Measurements from ENCODE around the gene PRKD3.

PRKD3 gene

GRCh38 chr2:37343537-37344434, 19.2 kb upstream of the PRKD3 start:
- no peak for DNase-seq (ENCODE audit: low read depth)

DNA sequence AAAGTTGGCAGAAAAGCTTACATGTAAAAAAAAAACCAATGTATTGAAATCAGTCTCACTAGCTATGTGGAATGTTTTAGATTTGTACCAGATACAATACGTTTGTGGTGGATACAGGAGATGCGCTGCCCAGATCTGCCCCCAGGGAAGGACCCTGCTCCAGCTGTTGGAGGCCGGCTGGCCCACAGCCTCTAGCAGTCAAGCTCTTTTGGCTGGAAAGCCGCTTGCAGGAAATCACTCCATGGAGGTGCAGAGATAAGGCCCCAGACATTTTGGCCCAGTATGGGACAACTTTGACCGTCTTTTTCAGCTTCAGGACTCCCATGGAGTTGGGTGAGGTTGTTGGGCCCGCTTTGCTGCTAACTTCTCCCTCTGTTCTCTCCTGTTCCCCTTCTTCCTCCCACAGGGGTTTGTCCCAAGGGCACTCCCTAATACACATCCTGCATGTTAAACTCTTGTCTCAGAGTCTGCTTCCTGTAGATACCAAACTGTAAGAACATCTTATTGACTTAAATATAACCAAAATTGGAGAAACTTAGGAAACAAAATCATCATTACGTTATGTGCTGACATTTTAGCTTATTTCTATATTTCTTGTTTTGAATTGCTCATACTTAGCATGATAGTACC, 18.1 kb upstream of the PRKD3 start:
- no peak for DNase-seq (ENCODE audit: low read depth)

DNA sequence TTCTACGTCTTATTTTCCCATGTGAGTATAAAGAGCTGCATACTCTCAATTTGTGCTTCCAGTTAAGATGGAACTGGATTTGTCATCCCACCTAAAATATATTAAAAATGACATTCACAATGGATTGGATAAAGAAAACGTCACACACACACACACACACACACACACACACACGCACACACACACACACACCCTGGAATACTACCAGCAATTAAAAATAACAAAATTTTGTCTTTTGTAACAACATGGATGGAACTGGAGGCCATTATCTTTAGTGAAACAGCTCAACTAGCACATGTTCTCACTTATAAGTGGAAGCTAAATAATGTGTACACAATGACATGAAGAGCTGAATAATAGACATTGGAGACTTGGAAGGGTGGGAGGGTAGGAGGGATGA, 16.0 kb upstream of the PRKD3 start:
- DNase-seq (ENCODE audit: low read depth) = no peak

- DNase-seq (ENCODE audit: low read depth) = no peak
Observed at GRCh38 chr2:37338933-37339332, 14.3 kb upstream of the PRKD3 start.

DNA sequence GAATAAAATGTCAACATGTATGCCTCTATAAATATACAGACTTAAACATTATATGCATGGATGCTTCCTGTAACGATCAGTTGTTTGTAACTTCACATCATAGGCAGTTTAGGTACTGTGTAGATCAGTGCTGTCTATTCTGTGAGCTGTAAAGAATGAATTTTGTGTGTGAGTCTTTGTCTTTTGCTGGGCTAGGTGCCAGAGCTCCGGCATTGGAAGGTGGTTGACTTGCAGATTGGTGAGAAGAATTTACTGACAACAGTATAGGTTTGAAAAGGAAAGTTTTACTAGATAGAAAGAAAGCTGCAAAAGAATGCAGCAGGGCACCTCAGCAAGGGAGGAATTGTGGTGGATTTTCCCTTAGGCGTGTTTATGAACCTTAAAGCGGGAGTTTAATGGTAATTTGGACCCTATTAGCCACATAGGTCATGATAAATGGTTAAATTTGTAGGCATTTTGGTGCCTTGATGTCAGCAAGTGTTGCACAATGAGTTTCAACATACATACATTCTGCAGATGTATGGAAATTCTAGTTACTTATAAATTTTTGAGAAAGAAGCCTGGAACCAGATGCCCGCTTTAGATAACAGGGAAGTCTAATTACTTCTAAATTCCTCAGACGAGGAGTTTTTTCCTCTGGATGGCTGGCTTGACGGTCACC, 13.1 kb upstream of the PRKD3 start:
- no peak for DNase-seq (ENCODE audit: low read depth)

DNA sequence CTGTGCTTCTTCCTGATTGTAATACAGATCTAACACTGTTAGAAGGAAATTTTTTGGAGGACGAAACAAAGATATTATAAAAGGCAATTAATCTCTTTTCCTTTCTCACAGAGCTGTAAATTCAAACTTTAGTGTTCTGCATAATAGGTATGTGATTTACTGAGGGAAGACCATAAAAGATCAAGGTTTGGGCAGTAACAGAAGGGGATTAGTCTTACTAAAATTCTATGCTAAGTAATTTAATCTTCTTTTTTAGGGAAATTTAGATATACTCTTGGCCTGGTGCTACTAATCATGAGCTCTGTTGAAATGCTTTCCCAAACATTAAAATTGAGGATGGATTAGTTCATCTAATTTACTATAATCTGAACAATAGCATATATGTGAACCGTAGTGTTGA, 11.0 kb upstream of the PRKD3 start:
- no peak for DNase-seq (ENCODE audit: low read depth)

GRCh38 chr2:37333256-37333655, 8.6 kb upstream of the PRKD3 start:
- no peak for DNase-seq (ENCODE audit: low read depth)

DNA sequence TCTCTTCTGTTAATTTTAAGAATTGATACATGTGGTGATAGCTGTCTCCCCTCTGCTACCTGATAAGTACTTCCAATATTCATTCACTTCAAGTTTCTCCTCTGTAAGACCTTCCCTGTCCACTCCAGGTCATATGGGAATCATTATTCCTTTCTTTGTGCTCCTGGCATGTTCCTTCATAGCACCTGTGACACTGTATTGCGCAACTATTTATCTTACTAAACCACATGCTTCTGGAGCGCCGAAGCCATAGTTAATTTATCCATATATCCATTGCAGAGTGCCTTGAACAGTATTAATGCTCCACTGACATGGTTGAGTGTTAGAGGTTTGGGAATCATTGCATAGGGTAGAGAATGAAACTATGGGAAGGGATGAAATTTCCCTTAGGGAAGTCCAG, 7.9 kb upstream of the PRKD3 start:
- DNase-seq (ENCODE audit: low read depth) = no peak

DNA sequence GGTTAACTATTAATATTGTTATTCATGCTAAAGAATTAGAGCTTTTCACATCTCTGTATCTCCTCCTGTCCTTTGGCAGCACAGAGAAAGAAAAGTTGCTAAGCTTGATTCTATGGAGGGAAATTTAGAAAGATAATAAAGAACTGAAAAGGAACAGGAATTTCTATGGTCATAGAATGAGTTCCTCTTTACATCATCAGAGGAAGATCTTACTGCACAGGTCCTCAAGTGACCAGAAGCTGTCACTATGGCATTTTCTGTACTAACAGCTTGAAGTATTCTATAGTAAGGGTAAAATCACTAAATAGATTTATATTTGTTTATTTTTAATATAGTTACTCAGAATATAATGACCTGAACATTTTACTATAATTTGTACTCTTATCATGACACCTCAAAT, 6.0 kb upstream of the PRKD3 start:
- DNase-seq (ENCODE audit: low read depth) = no peak

DNA sequence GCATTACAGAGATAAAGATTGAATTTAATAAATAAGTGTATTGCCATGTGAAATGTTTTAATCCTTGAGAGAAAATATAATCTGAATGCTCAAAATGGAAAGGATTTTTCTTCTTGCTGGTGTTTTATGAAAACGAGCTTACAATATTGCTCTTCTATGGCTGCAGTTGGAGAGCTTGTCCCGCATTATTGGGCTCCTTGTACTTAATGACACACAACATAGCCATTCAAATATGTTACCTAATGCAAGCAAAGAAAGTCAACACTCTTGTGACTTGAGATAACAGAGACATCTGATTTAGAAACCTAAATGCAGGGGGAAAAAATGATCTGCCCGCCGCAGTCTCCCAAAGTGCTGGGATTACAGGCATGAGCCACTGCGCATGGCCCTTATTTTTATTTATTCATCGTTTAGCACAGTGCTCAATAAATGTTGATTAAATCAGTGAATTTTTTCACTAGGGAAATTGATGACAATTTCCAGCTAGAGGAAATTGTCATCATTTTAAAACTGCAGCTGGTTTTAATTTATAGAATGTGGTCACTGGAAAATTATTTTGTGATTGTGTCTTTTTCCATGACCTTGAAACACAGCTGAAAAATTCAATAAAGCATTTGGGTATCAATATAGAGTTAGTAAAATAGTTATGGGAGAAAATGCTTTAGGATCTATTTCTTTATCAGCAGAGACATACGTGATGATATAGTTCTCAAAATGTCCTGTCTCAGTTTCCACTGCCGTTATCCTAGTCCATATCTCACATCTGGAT, 2.4 kb upstream of the PRKD3 start:
- DNase-seq (ENCODE audit: low read depth) = no peak

GRCh38 chr2:37326285-37326684, 1.7 kb upstream of the PRKD3 start:
- no peak for DNase-seq (ENCODE audit: low read depth)

- DNase-seq (ENCODE audit: low read depth) = no peak
Observed at GRCh38 chr2:37325625-37326071, 1.0 kb upstream of the PRKD3 start.

- DNase-seq (ENCODE audit: low read depth) = no peak
Observed at GRCh38 chr2:37324536-37324785, 172 bp downstream of the PRKD3 start.

DNA sequence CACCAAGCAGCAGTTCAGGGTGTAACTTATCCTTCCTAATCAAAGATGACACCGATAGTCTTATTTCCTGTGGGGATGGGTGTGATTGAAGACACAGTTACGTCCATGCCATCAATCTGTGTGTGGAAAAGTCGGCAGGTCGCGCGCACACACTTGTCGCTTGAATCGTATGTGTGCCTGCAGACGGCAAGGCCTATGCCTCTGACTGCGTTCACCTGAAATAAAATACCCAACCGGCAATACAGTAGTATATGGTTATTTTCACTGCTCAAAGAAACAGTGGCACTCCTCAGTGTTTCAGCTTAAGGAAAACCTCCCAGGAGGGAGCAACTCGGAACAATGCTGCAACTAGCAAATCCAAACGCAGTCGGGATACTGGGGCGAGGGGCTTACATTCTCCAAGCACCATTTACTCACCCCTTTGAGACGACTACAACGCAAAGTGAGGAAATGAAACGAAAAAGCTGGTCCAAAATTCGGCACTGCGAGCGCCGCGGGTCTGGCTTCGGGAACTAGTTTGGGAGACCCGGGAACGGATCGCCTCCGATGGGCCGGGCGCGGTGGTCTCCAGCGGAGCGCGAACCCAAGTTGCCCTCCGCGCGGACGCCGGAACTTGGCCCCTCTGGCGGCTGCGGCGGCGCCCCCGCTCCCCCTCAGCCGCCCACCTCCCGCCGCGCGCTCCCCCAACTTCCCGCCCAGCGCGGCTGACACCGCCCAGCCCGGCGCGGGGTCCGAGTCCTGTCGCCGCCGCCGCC, 675 bp downstream of the PRKD3 start:
- peak; percentile 9 for DNase-seq (ENCODE audit: low read depth)

- no peak for DNase-seq (ENCODE audit: low read depth)
Observed at GRCh38 chr2:37323176-37323780, 1.4 kb downstream of the PRKD3 start.

- DNase-seq (ENCODE audit: low read depth) = no peak
Observed at GRCh38 chr2:37322368-37322767, 2.3 kb downstream of the PRKD3 start.

DNA sequence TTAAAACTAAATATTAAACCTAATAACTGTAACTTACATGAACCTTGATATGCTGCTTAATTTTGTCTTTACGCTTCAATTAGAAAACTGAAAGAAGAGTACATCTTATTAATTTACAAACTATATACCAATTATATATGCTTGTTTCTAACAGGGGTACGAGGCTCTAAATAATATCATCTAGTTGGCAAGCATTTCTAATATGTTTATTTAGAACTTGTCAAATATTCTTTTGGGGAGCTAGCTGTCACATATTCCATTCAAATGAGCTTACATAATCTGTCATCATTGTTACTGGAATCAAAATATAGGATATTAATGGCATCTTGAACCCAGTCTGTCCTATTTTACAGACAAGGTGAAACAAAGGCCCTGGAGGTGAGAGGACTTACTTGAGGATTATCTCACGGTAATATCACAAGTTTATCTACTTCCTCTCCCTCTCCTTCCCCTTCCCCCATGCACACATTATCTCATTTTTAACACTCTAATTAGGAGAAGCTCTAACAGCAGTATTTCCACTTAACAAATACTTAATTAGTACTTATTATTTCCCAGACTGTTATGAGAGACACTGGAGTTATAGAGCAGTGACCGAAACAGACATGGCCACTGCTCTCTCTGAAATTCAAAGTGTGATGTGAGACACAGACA, 3.5 kb downstream of the PRKD3 start:
- no peak for DNase-seq (ENCODE audit: low read depth)

DNA sequence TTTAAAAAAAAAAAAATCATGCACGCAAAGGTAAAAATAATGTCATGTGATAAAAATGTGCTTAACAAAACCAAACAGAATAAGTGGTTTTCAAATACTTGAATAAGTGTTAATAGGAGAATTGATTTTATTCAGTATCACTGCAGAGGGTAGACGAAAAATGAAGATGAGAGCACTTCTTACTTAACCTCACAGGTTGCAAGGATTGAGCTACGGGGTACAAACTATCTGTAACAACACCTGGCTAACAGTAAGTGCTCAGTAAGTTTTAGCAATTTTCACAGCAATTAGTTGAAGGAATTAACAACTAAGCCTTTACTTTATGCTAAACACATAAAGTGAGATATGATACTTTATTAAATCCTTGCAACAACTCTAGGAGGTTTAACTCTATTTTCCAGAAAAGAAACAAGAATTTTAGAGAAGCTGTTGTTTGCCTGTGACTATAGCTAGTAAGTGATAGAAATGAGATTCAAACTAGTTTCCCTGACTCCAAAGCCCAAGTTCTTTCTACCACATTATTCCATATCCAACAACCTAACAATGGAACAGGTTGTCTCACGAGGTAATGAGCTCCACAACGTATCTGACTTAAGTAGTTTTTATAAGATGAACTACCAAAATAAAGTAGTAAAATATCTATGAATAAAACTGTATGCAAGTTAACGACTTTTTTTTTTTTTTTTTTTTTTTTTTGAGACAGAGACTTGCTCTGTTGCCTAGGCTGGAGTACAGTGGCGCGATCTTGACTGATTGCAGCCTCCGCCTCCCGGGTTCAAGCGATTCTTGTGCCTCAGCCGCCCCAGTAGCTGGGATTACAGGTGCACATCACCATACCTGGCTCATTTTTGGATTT, 4.7 kb downstream of the PRKD3 start:
- no peak for DNase-seq (ENCODE audit: low read depth)

DNA sequence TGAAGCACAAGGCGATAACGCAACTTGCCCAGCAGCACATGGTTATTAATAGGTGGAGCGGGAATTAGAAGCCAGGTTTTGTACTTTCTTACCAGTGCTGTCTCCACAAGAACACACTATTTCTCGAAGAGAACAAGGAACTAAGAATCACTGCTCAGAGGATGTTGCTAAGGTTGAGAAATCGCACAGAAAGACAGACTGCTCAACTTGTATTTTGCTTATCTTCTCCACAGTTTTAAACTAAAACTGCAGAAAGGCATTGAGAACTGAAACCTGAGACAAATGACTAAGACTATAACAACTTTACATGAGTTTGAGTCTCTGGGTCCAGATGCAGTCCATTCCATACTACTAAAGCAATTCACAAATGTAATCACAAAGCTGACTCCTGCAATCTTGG, 6.2 kb downstream of the PRKD3 start:
- DNase-seq (ENCODE audit: low read depth) = no peak

GRCh38 chr2:37317746-37318145, 6.9 kb downstream of the PRKD3 start:
- DNase-seq (ENCODE audit: low read depth) = no peak
